ENCODE measurements around the gene EPAS1. TPM values are rescaled to one million over a fixed set of nuclear protein-coding genes. Genes with fewer than 3 reads are reported as not detected.
A peak's percentile ranks its signal among the peaks of the same experiment; 100 is the strongest.

The EPAS1 gene
- total and polyA plus RNA-seq, 9 of the 15 experiments (the other 6 are each of a cell fraction or from before 2014, with no cell fraction given), result 0.25 to 11.2 (median 4.1) TPM

GRCh38 chr2:46269544-46270273, 27.5 kb upstream of the EPAS1 start:
- in situ Hi-C loops (cut with MboI), result no loop called here
- FAIRE-seq (no peak), DNase-seq (ENCODE audit: extremely low read depth in 1 of 4, low spot score in 3 of 4) (peak in 3 of 4 experiments; percentile 22 to 59 (median 47)), ATAC-seq (peak; percentile 62)
- Histone ChIP-seq H3K27me3 (ENCODE audit: control insufficient read depth in 2 of 2, insufficient read depth in 2 of 2, low read length in 2 of 2) (no peaks in the 10 kb centered on the region), H3K9me3 (replicated peaks; ENCODE audit: control insufficient read depth, insufficient read depth, low read depth, low read length) (no peaks in the 10 kb centered on the region), H3K4me1 (replicated peaks in 1 of 2; ENCODE audit: control insufficient read depth in 2 of 2, insufficient read depth in 2 of 2, low read length in 2 of 2) (peaks cover 9 to 35% of the 10 kb centered on the region in 2 experiments; a peak in 4 of 5 replicates), H3K79me2 (ENCODE audit: control insufficient read depth, insufficient read depth, low read length) (no peaks in the 10 kb centered on the region), H3K9me1 (ENCODE audit: control insufficient read depth, insufficient read depth, low read length) (no peaks in the 10 kb centered on the region), H3K4me2 (ENCODE audit: insufficient read depth, low read length) (peak overlapping the region; percentile 22; the same call in 1 of the 2 replicates), H3K27ac (ENCODE audit: extremely low read depth, low read depth, low read length) (no peak overlapping the region), H3K36me3 (ENCODE audit: control insufficient read depth, insufficient read depth, low read length) (no peaks in the 10 kb centered on the region), H2AFZ (ENCODE audit: low read depth, low read length) (peak overlapping the region; percentile 78), H4K20me1 (replicated peaks; ENCODE audit: control insufficient read depth, insufficient read depth, low read length) (no peaks in the 10 kb centered on the region), H3K9ac (ENCODE audit: insufficient read depth in 1 of 2, low read depth in 2 of 2, low read length in 2 of 2) (no peak overlapping the region), H3K4me3 (no peak overlapping the region)
- WGBS (ENCODE audit: insufficient coverage, low coverage, missing lambda C conversion rate), result 16% methylated on average over 11 of the region's 11 CpGs
- intact Hi-C loops (cut with micrococcal nuclease), result no loop called here
- CTCF ChIA-PET (ENCODE audit: low intra/inter-chr PET ratio), result no interaction called here
- no TSS peak for BruUV-seq (replicated peaks)
- POLR2A ChIA-PET, result interaction anchor here (1.1 to 2.1 kb wide), 3 partner anchors 9 to 30 kb away, joined by 3 to 6 read pairs (median 4); no protein-coding TSS in a partner anchor
- TF ChIP-seq JUND (IDR thresholded peaks at IDR 0.05; ENCODE audit: borderline replicate concordance, low read depth, low read length) (peak; percentile 65), JUND (tag; IDR thresholded peaks at IDR 0.05; ENCODE audit: borderline replicate concordance, low read depth, low read length) (no peak; the same call in 2 of the 3 replicates), ZNF311 (CRISPR knock-in tag; IDR thresholded peaks at IDR 0.05) (no peak), NFRKB (IDR thresholded peaks at IDR 0.05; ENCODE audit: low read depth) (peak; percentile 39; the same call in 1 of the 2 replicates), SMAD4 (CRISPR knock-in tag; conservative IDR thresholded peaks at IDR 0.05) (0 out of 2 replicates have a peak, but pooled peaks have one; percentile 12), NFIX (CRISPR knock-in tag; IDR thresholded peaks at IDR 0.05; ENCODE audit: low read depth) (no peak), ZNF586 (CRISPR knock-in tag; conservative IDR thresholded peaks at IDR 0.05) (no peak), ZNF766 (CRISPR knock-in tag; conservative IDR thresholded peaks at IDR 0.05) (peak; percentile 38; the same call in 1 of the 2 replicates), ZC3H11A (IDR thresholded peaks at IDR 0.05; ENCODE audit: low read depth, low read length) (no peak), FOSL1 (tag; conservative IDR thresholded peaks at IDR 0.05) (peak; percentile 46; the same call in 1 of the 2 replicates), TSC22D4 (tag; IDR thresholded peaks at IDR 0.05) (no peak), STAT5A (IDR thresholded peaks at IDR 0.05; ENCODE audit: borderline replicate concordance, low read length) (0 out of 2 replicates have a peak, but pooled peaks have one; percentile 23), MTA2 (IDR thresholded peaks at IDR 0.05; ENCODE audit: low read depth) (no peak), YY1 (IDR thresholded peaks at IDR 0.05; ENCODE audit: borderline replicate concordance in 1 of 3, control insufficient read depth in 1 of 3, extremely low read depth in 1 of 3, insufficient read depth in 3 of 3, insufficient read length in 1 of 3, insufficient replicate concordance in 2 of 3, low read depth in 1 of 3, low read length in 2 of 3) (peak in 1 of 3 experiments; percentile 37), PHF21A (IDR thresholded peaks at IDR 0.05; ENCODE audit: borderline replicate concordance, low read depth) (no peak), MYBL2 (IDR thresholded peaks at IDR 0.05; ENCODE audit: low read depth) (no peak), MYBL2 (CRISPR knock-in tag; IDR thresholded peaks at IDR 0.05; ENCODE audit: borderline replicate concordance) (no peak), ZFP30 (CRISPR knock-in tag; IDR thresholded peaks at IDR 0.05; ENCODE audit: borderline replicate concordance) (no peak), ZNF134 (CRISPR knock-in tag; conservative IDR thresholded peaks at IDR 0.05) (no peak)
- TF ChIP-seq, protein P1, sequence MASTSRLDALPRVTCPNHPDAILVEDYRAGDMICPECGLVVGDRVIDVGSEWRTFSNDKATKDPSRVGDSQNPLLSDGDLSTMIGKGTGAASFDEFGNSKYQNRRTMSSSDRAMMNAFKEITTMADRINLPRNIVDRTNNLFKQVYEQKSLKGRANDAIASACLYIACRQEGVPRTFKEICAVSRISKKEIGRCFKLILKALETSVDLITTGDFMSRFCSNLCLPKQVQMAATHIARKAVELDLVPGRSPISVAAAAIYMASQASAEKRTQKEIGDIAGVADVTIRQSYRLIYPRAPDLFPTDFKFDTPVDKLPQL (IDR thresholded peaks at IDR 0.05; ENCODE audit: extremely low read depth, insufficient read length), result no peak
- TF ChIP-seq, protein P2, sequence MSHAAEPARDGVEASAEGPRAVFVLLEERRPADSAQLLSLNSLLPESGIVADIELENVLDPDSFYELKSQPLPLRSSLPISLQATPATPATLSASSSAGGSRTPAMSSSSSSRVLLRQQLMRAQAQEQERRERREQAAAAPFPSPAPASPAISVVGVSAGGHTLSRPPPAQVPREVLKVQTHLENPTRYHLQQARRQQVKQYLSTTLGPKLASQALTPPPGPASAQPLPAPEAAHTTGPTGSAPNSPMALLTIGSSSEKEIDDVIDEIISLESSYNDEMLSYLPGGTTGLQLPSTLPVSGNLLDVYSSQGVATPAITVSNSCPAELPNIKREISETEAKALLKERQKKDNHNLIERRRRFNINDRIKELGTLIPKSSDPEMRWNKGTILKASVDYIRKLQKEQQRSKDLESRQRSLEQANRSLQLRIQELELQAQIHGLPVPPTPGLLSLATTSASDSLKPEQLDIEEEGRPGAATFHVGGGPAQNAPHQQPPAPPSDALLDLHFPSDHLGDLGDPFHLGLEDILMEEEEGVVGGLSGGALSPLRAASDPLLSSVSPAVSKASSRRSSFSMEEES (CRISPR knock-in tag; IDR thresholded peaks at IDR 0.05), result no peak
